ENCODE measurements around the gene TFCP2L1.

Gene TFCP2L1

DNA sequence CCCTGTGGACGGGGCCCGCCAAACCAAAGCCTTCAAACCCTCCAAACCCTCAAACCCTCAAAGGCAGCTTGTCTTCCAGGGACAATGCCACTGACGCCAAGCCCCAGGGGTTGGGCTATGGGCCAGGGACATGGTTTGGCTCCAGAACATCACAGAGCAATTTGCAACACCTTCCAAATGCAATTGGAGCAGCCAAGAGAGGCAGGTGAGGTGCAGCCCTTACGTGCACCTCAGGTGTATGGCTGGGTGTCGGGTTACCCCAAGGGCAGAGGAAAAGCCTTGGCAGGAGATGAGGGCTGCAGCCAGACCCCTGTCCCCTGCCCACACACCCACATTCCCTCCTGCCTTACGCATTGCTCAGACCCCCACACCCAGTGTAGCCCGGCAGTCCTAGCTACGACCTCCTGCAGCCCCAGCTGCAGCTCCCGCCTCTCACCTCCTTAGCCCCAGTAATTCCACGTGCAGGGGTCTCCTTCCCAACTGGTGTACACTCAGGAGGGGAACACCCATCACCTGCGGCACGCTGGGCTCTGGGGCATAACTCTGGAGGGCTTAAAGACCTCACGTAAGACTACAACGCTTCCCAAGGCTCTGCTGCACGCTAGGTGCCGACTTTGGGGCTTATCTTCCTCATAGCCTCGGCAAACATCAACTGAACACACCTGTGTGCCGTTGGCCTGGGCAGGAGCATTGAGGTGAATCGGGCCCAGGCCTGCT is 88.7 kb downstream of the TFCP2L1 start:
- no peak for DNase-seq (ENCODE audit: low read depth)

DNA sequence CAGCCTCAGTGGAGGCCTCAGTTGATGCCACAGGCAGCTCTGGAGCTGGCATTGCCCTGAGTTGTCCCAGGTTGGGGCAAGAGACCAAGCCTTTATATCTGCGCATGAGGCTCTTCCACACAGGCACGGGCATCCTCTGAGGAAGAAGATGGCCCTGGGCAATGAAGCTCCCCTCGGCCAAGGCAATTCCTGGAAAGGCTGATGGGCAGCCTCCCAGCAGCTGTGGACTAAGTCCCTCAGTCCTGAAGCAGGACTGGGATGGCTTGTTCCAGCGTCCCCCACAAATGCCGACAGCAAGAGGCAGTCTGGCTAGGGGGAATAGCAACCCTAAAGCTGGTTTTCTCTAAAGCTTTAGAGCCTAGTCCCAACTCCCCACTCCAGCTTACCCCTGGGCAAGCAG is 90.0 kb downstream of the TFCP2L1 start:
- DNase-seq (ENCODE audit: low read depth), result no peak

DNA sequence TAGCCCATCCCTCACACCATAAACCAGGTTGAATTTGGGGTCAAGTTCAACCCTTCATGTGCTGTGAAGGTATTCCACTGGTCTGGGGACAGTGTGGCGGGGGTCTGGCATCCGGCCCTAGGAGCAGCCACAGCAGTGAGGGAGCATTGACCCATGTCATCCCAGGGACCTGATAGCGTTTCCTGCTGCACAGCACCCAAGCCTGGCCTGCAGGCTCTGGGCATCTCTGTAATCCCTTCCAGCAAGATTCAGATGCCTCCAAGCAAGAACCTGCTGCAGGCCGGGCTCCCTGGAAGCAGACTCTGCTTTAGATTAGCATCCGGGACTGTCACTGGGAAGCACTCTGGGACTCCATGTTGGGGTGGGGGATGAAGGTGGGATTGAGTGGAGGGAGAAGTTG is 90.4 kb downstream of the TFCP2L1 start:
- DNase-seq (ENCODE audit: low read depth), result no peak

- DNase-seq (ENCODE audit: low read depth), result no peak
Observed at GRCh38 chr2:121193185-121193584, 91.8 kb downstream of the TFCP2L1 start.

DNA sequence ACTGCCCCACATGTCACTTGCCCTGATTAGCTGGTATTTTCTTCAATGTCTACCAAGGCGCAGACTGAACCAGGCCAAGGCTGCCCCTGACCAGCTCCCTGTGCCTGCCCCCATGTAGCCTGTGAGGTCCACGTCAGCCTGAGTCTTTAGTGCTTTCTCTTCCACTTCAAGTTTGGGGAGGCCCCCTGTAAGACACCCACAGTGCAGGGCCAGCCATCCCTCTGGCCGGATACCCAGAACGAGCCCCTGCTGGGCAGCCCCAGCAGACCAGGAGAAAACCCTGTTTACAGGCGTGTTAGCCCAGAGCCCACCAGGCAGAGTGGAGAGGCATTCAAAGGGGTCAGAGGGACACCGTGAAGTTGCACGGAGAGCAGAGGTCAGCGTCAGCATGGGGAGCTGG is 92.4 kb downstream of the TFCP2L1 start:
- DNase-seq (ENCODE audit: low read depth), result no peak

GRCh38 chr2:121191191-121192170 is 93.5 kb downstream of the TFCP2L1 start:
- no peak for DNase-seq (ENCODE audit: low read depth)

GRCh38 chr2:121189661-121190381 is 95.2 kb downstream of the TFCP2L1 start:
- DNase-seq (ENCODE audit: low read depth), result no peak

DNA sequence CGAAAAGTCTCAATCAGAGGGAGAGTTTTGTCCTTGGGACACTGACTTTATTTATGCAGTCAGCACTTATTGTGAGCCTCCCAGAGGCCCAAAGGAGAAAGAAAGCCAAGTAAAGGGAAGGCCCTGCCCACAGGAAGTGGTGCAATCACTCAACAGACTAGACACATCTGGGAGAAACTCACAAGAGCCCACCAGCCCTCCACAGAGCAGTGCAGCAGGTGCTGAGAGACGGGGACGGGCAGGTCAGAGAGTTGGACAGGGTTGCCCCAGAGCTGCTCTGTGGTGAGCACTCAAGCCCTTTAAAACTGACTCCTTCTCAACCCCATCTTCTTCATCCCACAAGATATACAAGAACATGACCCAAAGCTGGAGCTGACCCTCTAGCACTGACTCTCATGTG is 96.0 kb downstream of the TFCP2L1 start:
- peak; percentile 16 for DNase-seq (ENCODE audit: low read depth)

DNA sequence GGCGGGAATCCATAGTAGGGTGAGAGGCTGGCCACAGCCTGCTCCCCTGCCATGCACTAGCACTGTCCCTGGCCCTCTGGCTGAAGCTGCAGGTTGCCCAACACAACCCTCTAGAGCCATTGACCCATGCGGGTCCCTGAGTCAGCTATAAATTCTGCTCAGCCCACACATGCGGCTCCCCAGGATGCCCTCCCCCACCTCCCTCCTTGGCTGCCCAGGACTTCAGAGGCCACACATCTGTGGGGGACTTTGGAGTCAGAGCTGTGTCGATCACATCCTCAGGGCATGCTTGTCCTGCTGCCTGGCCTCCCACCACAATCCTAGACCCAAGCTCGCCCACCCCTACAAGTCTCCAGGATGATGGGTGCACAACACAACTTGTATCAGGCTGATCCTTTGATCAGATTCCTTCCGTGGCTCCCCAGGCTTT is 97.0 kb downstream of the TFCP2L1 start:
- no peak for DNase-seq (ENCODE audit: low read depth)

GRCh38 chr2:121187351-121187981 is 97.5 kb downstream of the TFCP2L1 start:
- DNase-seq (ENCODE audit: low read depth), result no peak

GRCh38 chr2:121186261-121186660 is 98.7 kb downstream of the TFCP2L1 start:
- DNase-seq (ENCODE audit: low read depth), result no peak

GRCh38 chr2:121185571-121186074 is 99.4 kb downstream of the TFCP2L1 start:
- no peak for DNase-seq (ENCODE audit: low read depth)

DNA sequence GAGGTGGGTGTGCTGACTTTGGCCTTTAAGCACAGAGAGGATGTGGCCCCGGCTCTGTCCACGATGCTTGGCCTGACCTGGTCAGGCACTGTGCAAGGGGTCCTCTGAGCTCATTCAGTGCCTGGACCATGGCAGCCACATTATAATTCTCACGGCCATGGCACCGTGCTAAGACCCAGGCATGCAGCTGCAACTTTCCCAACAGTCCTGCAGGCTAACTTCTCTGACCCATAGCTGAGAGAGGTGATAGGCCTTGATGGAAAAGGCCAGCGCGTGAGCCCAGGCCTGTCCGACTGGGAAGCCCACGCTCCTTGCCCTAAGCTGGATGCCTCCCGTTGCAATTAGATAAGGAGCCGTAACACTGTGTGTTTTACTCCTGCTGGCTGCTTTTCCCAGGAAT is 99.9 kb downstream of the TFCP2L1 start:
- DNase-seq (ENCODE audit: low read depth), result no peak

DNA sequence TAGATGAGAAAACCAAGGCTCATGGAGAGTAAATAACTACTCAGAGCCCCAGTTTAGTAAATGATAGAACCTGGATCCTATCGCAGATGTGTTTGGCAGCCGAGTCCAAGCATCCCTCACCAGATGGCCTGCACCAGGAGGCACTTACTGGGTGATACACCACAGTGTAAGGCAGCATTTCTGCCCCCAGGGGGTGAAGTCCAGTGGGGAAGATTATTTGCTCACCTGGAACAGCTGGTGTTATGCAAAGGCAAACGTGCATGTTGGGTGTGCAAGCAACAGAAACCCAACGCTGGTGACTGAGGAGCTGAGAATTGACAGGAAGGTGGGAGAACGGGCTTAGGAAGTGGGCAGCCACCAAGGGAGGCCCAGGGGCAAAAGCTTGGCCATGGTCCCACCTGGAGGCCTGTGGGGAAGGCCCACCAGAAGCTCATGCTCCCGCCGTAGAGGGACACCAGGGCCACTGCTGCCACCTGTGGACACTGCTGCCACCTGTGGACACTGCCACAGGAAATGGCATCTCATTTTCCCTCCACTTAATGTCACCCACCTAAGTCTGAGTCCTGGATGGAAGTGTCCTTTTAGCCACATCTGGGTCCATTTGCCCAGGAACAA is 100.6 kb downstream of the TFCP2L1 start:
- DNase-seq (ENCODE audit: low read depth), result no peak

DNA sequence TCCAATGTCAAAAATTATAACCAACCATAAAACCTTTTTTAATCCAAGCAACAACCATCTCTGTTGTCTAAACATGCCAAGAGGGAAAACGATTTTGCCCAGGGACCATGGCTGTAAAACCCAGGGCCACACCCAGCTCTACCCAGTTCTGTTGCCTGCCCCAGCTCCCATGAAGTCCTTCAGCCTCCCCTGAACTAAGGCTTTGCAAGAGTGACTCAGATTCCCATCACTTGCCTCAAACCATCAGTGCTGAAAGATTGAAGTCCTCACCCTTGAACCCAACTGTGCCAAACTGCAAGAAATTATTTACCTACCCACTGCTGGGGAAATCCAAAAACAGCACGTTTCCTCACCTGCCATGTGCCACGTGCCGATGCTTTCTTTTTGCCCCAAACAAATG is 102.5 kb downstream of the TFCP2L1 start:
- DNase-seq (ENCODE audit: low read depth), result no peak

- no peak for DNase-seq (ENCODE audit: low read depth)
Observed at GRCh38 chr2:121179467-121179866, 105.5 kb downstream of the TFCP2L1 start.

DNA sequence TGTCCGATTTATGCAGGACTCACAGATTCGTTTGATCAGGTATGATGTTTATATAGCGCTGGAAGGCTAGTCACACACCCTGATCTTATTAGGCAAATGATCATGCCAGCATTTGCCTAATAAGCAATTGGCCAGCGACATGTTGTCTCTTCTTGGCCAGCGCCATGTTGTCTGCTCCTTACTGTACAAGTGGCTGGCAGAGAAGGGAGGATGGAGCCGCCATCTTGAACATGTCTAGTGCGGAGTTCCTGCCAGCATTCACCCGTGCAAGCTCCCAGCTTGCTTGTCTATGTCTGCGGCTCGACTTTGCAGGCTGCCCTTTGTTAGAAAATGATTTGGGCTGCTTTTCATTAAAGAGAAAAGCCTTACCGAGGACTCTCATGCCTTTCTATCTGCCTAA is 106.3 kb downstream of the TFCP2L1 start:
- DNase-seq (ENCODE audit: low read depth), result no peak

GRCh38 chr2:121177896-121178295 is 107.1 kb downstream of the TFCP2L1 start:
- no peak for DNase-seq (ENCODE audit: low read depth)

GRCh38 chr2:121175326-121175725 is 109.7 kb downstream of the TFCP2L1 start:
- DNase-seq (ENCODE audit: low read depth), result no peak

DNA sequence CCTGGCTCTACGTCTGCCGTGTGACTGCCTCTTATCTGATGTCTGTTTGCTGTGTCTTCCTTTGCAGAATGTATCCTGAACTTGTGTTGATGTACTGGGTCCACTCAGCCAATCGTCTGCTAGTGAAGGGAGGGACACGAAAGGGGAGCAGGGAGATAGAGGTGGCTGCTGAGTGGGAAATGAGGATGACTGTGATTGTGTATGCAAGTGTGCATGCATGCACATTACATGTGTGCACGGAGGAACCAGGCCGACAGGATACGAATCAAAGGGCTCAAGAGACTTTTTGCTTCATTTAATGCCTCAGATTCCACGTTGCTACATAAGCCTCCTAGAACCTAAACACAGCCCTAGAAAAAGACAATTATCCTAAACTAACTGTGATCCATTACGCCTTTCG is 111.2 kb downstream of the TFCP2L1 start:
- no peak for DNase-seq (ENCODE audit: low read depth)

DNA sequence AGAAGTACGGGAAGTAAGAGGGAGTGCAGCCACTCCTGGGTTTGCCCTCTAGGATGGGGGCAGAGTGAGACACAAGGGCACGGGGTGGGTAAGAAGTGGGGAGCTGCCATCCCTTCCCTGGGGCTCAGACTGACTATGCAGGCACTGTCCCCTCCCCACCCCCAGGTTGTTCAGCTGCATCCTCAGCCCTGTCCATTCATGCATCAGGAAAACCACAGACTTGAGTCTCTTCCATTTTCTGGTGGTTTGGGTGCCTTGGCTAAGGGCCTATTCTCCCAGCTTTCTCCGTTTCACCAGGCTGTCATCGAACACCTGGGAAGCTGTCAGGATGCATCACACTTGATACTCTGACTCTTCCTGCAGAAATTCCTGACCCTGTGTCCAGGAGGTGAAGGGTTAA is 111.9 kb downstream of the TFCP2L1 start:
- DNase-seq (ENCODE audit: low read depth), result no peak
